SU-DHL-6 (cell line): ENCODE measurements around the gene ASNSD1.

Experiments
- H2AFZ ChIP-seq: fragments of 200-600 bp; sonication (generic); 2 replicates; pipeline ENCODE4 v1.6.1; 2014; ENCODE audit warnings: low read depth, mild to moderate bottlenecking, moderate library complexity, mixed read lengths, antibody characterized with exemption, low read length; ENCODE audit not compliant: severe bottlenecking
- H3F3A ChIP-seq: fragments of 200-600 bp; shearing (Covaris generic); 2 replicates; pipeline ENCODE4 v1.6.0; 2016; ENCODE audit warnings: antibody characterized with exemption, mild to moderate bottlenecking; ENCODE audit not compliant: insufficient read depth
- H3K27ac ChIP-seq: fragments of 200-600 bp; sonication (generic); 2 replicates; pipeline ENCODE4 v1.5.1; 2016; ENCODE audit warnings: low read depth, mild to moderate bottlenecking, low read length, moderate library complexity, mixed read lengths
- H3K27me3 ChIP-seq: fragments of 200-600 bp; sonication (generic), shearing (Covaris generic); 2 replicates; pipeline ENCODE4 v1.6.0; 2014; ENCODE audit warnings: mild to moderate bottlenecking, low read length
- H3K36me3 ChIP-seq: fragments of 200-600 bp; sonication (generic); 2 replicates; pipeline ENCODE4 v1.6.1; 2014; ENCODE audit warnings: mild to moderate bottlenecking, low read length, mixed read lengths
- H3K4me2 ChIP-seq: fragments of 300-600, 200-600 bp; shearing (Covaris generic), sonication (generic); 2 replicates; pipeline ENCODE4 v1.6.0; 2014; ENCODE audit warnings: low read length, low read depth, mild to moderate bottlenecking; ENCODE audit not compliant: poor library complexity, severe bottlenecking
- H3K4me3 ChIP-seq: fragments of 200-600 bp; sonication (generic); 2 replicates; pipeline ENCODE4 v1.5.1; 2014; ENCODE audit warnings: antibody characterized with exemption, low read length, mild to moderate bottlenecking, mixed read lengths; ENCODE audit not compliant: insufficient read depth, poor library complexity, severe bottlenecking
- H3K79me2 ChIP-seq: fragments of 200-600 bp; sonication (generic); 2 replicates; pipeline ENCODE4 v1.6.1; 2014; ENCODE audit warnings: mild to moderate bottlenecking, low read length, moderate library complexity; ENCODE audit not compliant: insufficient read depth
- H3K9ac ChIP-seq: fragments of 200-600 bp; sonication (generic); 2 replicates; pipeline ENCODE4 v1.7.0; 2014; ENCODE audit warnings: mild to moderate bottlenecking, low read length
- H3K9me2 ChIP-seq: fragments of 200-600 bp; sonication (generic); replicated peaks from 2 replicates; pipeline ENCODE4 v1.6.1; 2014; ENCODE audit warnings: low read length; ENCODE audit not compliant: insufficient read depth
- H3K9me3 ChIP-seq: fragments of 200-600 bp; sonication (generic); 2 replicates; pipeline ENCODE4 v1.6.1; 2014; ENCODE audit warnings: low read length, mixed read lengths; ENCODE audit not compliant: insufficient read depth
- H4K20me1 ChIP-seq: fragments of 200-600 bp; sonication (generic); 2 replicates; pipeline ENCODE4 v1.6.1; 2014; ENCODE audit warnings: low read depth, mild to moderate bottlenecking, antibody characterized with exemption, low read length, moderate library complexity, mixed read lengths
- CTCF ChIP-seq: fragments of 200-600 bp; sonication (generic); IDR thresholded peaks from one replicate; pipeline ENCODE4 v1.5.1; 2017; ENCODE audit warnings: antibody characterized with exemption, mild to moderate bottlenecking, low read length, moderate library complexity; ENCODE audit not compliant: insufficient read depth, poor library complexity, severe bottlenecking
- EZH2phosphoT487 ChIP-seq: fragments of 200-600 bp; sonication (generic), shearing (Covaris generic); conservative IDR thresholded peaks from 2 replicates; pipeline ENCODE4 v1.6.1; 2018; ENCODE audit warnings: mild to moderate bottlenecking, antibody characterized with exemption, low read length, moderate library complexity, mixed read lengths

ASNSD1 gene

GRCh38 chr2:189719571-189719970 is 58.3 kb downstream of the ASNSD1 start:
- Histone ChIP-seq H4K20me1 (no peaks in the 10 kb centered on the region), H2AFZ (no peak overlapping the region), H3K9me3 (no peaks in the 10 kb centered on the region), H3F3A (no peaks in the 10 kb centered on the region), H3K9me2 (no peaks in the 10 kb centered on the region), H3K79me2 (no peaks in the 10 kb centered on the region), H3K27ac (no peak overlapping the region), H3K27me3 (no peaks in the 10 kb centered on the region), H3K4me2 (no peak overlapping the region), H3K9ac (no peak overlapping the region), H3K36me3 (no peaks in the 10 kb centered on the region), H3K4me3 (no peak overlapping the region)
- no peak for TF ChIP-seq EZH2phosphoT487
- no peak for TF ChIP-seq CTCF
